DMS 273 (cell line): ENCODE data around the gene LARP6.
"Not testable (repeated sequence)": the region's sequence is repeated elsewhere in the genome, so short reads cannot be mapped to it uniquely, and the experiment has no call there.

ENCODE experiments used
- DNase-seq: peaks from one replicate; lab custom pipeline; 2025; ENCODE audit not compliant: unreplicated experiment; lab: John Stamatoyannopoulos, UW

LARP6 gene

DNA sequence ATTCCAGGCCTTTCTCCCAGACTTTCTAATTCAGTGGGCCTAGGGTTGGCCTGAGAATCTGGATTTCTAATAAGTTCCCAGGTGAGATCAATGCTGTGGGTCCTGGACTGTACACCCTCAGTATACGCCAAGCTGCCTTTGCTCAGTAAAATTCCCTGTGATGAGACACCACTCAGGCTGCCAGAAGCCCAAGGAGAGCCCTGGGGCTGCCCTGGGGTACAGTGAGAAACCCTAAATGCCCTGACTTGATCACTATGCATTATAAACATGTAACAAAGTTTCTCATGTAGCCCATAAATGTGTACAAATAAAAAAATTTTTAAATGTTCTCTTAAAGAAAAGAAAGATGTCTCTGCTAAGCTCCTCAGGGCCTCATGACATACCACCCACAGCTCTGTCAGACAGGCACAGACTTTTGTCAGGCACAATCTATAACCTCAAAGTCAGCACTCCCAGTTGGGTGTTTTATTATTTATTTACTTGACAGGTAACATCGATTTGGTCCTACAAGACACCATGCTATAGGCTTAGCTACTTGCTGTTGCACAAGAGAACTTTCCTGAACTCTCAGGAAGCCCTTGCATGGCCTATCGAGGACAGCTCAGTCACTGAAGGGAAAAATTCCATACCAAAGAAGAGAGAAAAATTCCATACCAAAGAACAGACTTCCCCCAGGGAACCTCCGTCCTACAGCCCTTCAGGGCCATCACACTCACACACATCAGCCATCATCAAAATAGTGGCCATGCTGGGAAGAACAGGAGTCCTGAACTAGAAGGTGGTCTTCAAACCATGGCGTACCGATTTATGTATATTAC lies 22.7 kb downstream of the LARP6 start:
- DNase-seq, result no peak

DNA sequence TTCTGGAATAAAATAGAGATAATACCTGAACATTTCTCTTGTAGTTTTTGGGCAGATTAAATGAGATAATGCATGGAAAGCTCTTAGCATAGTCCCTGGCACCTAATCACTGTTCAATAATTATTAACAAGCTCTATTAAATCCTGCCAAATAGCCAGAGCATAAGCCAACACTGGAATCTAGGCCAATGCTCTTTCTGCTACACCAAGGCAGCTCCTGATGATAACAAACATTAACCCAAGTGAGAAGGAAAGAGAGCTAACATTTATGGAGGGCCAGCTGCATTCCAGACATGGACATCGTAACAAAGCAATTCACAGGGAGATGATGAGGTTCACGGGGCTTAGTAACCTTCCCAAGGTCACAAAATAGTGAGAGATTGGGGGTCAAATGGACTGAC lies 23.3 kb downstream of the LARP6 start:
- no peak for DNase-seq

DNA sequence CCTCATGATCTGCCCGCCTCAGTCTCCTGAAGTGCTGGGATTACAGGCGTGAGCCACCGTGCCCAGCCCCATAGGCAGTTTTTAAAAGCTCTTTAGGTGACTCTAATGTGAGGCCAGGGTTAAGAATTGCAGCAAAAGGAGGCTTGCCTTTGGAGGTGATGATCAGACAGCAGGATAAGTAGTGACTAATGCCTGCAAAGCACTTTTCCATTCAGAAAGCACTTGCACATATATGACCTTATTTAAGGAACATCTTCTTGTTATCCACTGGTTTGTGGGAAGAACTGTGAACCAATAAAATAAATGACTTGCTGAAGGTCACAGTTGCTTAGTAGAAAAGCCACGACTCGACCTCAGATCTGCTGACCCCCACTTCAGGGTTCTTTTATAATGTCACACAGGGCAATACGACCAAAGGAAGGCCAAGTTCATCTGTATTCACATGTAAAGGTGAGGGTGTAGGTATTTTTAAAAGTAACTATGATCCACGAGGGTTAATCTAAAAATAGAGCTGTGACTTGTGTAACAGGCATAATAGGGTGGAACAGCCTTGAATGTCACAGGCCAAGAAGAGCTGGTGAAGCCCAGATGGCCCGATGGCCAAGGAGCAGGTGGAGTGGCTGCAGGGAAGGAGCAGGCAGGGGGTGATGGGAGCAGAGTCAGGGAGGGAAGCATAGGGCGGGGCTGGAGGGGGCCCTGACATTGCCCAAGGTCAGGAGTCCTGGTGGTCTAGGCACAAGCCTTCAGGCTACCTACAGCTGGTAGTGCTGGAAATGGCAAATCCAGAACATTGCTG lies 24.4 kb downstream of the LARP6 start:
- no peak for DNase-seq

DNA sequence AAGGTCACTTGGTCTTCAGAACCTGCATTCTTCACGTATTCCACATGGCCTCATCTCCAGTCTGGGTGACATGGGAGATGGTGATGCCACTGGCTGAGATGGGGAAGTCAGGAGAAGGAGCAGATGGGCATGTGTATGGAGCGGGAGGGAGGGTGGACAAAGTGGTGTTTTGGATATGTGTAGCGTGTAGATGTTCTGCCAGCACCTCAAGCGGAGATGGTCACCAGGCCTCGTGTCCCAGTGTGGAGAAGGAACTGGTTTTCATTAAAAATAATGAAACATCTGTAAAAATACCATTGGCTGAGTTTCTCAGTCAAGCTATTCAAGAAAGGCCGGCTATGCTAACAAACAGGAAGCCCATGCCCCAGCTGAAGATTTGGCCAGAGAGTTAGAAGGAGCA lies 26.2 kb downstream of the LARP6 start:
- no peak for DNase-seq

DNA sequence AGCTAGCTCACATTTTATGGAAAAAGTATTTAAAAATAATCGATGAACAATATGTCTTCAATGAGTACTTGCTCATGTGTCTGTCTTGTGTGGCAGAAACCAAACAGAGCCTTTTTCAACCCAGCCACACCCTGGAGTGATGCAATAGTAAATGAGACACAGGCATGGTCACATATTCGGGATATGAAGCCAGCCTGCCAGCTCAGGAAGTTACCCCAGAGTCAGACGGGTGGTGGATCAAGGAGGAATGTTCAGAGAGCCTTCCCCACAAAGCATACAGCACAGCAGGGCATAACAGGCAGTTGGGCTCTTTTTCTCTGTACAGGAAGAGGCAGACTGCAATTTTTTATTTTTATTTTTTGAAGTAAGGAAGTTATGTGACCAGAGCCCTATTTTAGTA lies 27.3 kb downstream of the LARP6 start:
- no peak for DNase-seq

DNA sequence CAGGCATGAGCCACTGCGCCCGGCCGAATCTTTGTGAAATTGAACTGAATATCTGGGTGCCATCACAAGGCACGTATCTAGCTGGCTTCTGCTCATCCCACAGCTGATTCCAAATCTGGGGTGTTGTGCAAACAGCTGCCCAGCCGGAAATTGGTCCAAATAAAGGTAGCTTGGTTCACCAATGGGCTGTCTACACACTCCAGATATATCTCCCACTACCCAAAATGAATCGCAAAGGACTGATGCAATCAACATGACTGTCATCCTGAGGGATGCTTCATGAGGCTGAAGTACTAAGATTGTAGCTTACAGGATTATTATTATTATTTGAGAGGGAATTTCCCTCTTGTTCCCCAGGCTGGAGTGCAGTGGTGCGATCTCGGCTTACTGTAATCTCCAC lies 28.1 kb downstream of the LARP6 start:
- DNase-seq, result no peak

DNA sequence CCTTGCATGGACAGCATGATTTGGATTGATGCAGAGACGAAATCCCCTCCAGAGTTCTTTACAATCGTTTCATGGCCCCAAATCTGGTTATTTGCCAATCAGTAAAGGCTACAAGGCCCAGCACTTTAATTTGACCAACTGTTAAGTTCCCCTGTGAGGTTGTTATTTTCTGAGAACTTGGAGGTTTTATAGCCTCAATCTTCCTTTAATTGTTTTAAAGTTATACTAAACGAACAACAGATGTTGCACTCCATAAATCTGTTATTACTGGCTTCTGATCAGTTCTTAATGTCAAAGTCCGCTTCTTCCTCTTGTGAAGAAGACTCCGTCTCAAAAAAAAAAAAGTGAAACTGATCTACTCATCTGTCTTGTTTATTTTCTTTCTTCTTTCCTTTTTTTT lies 30.8 kb downstream of the LARP6 start:
- peak; percentile 54 for DNase-seq

DNA sequence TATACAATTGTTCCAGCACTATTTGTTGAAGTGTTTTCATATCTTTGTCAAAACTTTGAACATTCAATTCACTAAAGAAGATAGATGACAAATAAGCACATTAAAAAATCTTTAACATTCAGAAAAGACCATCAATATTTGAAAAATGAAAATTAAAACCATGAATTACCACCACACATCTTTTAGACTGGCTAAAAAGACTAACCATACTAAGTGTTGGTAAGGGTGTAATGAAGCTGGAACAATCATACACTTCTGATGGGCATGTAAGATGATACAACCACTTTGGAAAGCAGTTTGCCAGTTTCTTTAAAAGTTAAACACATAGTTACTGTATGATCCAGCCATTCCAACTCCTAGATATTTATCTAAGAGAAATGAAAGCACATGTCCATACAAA lies 33.7 kb downstream of the LARP6 start:
- DNase-seq, result no peak

DNA sequence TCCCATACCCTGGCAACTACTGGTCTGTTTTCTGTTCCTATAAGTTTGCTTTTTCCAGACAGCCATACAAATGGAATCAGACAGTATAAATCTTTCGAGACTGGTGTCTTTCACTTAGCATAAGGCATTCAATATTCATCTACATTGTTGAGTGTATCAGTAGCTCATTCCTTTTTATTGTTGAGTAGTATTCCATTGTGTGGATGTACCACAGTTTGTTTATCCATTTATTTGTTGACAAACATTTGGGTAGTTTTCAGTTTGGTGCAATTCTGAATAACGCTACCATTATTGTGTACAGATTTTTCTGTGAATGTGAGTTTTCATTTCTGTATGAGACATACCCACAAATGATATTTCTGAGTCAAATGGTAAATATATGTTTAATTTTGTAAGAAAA lies 35.4 kb downstream of the LARP6 start:
- DNase-seq, result no peak

DNA sequence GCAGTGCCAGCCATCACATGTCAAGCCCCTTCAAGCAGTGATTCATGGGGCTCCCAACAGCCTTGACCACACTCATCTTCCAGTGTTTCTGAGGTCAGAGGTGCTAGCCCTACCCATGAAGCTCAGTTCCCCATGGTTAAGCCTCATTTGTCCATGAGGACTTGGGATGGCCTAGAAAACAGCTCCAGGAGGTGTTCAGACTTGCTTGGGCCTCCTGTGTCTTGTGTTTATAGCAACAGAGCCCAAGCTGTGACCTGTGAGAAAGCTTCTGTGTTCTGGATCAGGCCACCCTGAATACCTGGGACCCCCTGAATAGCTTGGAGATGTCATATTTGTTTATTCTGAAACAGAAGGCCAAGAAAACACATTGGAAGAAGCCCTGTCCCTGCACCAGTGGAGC lies 36.7 kb downstream of the LARP6 start:
- no peak for DNase-seq

DNA sequence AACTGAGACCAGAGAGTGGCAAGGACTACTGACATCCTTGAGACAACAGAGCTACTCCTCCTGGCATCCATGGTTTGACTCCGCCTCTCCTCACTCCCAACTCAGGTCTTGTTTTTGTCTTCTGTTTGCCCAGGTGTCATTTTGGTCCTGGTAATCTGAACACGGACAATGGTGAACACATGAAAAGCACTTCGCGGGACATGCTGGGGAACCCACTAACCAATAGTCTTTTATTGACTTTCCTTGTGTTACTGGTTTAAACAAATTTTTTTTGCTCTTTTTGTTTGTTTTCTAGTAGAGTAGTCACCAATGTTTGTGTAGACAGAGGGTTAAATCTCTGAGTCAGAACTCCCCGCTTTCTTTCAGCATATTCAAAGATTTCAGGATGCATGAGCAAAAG lies 38.4 kb downstream of the LARP6 start:
- DNase-seq, result no peak

DNA sequence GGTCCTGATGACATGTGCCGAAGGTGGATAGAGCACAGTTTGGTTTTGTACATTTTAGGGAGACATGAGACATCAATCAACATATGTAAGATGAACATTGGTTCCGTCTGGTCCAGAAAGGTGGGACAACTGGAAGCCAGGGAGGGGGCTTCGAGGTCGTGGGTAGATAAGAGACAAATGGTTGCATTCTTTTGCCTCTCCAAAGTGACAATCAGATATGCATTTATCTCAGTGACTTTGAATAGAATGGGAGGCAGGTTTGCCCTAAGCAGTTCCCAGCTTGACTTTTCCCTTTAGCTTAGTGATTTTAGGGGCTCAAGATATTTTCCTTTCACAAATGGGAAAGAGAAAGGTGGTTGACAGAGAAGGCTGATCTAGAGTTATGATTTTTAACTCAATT lies 38.9 kb downstream of the LARP6 start:
- not testable (repeated sequence) for DNase-seq

DNA sequence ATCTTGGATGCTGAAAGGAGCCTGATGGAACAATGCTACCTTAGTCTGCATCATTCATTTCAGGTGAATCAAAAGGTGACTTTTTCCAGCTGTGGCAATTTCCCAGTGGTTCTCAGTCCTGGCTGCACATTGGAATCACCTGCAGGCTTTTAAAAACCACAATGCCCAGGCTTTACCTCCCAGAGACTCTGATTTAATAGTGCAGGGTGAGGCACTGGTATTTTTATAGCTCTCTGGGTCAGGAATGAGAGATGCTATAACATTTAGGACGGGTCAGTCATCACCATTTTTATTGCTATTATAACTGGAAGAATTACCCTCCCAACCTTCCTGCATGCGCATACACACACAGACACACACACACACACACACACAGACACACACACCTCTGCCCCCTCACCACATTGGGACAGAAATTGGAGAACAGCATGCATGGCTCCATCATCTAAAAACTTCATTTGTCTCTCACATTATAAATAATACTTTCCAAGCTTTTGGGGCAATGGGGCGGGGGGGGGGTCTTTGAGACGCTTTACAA lies 41.1 kb downstream of the LARP6 start:
- no peak for DNase-seq

DNA sequence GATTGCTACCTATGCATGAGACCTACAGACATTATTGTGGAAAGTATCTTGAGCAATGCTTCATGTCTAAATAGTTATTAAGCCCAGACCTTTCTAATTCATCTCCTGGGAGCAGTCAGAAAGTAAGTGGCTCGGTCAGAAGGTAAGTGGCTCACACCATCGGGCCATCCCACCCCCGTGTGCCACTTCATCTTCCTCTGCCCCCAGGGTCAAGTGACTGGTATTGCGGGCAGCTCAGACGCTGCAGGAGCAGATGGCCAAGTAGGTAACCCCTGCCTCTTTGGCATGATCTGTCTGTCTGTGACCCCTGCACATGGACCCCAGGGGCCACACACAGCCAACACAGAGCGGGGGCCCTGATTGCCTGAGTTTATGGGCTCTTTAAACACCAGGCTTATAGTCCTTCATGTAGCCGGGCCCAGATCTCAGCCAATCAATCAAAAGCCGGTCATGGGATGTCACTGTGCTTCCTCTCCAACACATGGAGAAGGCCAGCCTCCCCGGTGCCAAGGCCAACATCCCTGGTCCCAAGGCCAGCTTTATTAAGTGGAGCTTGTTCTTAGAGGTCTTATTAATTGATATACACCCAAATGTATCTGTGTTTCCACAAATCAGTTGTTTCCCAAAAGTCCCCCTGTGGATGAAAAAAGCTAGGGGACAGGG lies 42.9 kb downstream of the LARP6 start:
- no peak for DNase-seq

DNA sequence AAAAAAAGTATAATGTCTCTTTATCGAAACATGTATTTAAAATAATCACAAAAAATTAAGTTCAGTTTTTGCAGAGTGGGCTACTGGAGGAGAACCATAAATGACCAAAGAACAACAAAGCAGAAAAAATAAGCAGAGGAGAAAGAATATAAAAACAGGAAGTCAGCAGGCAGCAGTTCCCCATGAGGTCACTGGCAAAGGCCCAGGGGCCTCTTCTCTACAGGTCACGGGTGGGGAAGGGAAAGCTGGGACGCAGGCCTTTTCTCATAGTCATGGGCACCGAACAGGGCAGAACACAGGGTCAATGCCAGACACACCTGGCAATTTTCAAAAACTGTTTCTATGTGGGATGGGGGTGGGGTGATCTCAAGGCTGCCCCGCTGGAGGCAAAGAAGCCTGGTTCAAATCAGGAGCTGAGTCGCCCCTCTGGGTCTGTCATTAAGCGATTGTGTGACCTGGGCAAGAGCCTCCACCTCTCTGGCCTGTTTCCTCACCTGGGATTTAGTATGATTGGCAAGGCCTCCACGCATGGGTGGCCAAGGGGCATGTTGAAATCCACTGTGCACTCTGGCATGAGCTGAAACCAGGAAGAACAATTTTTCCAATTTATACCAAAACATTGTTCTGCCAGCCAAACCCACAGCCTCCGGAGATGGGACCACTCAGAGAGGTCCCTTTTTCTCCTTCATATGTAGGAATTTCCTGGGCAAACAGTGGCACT lies 46.8 kb downstream of the LARP6 start:
- no peak for DNase-seq

DNA sequence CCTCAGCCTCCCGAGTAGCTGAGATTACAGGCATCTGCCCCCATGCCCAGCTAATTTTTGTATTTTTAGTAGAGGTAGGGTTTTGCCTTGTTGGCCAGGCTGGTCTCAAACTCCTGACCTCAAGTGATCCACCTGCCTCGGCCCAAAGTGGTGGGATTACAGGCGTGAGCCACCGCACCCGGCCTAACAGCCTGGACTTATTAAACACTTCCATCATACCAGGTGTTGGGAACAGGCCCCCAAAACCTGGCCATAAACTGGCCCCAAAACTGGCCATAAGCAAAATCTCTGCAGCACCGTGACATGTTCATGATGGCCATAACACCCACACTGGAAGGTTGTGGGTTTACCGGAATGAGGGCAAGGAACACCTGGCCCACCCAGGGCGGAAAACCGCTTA lies 49.6 kb downstream of the LARP6 start:
- not testable (repeated sequence) for DNase-seq

DNA sequence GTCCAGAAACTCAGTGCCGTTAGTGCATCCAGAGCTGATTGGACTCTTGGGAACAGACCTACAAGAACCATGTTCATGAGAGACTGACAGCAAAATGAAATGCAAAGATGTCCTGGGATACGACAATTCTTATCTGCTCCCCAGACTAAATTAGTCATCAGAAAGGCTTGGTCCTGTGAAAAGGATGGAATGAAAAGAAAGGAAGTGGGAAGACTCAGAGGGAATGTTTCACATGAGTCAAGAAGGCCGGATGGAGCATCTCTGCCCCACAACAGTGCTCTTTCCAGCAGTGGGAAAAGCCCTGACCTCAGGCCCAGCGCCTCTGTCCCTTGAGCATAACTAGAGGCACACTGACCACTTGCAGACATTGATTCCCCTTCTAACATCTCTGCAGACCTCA lies 51.3 kb downstream of the LARP6 start:
- no peak for DNase-seq

DNA sequence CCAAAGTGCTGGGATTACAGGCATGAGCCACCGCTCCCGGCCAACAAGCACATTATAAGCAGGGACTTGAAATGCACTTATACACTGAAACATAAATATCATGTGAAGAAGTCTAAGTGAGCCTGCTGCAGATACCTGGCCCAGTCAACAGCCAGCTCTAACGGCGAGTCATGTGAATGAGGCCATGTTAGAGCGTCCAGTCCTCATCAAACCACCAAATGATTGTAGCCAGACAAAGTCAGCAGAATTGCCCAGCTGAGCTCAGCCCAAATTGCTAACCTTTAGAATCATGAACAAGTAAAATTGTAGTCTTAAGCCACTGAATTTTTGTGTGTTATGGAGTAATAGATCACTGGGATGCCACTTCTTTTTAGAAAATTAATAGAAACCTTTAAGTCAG lies 52.8 kb downstream of the LARP6 start:
- DNase-seq, result no peak

DNA sequence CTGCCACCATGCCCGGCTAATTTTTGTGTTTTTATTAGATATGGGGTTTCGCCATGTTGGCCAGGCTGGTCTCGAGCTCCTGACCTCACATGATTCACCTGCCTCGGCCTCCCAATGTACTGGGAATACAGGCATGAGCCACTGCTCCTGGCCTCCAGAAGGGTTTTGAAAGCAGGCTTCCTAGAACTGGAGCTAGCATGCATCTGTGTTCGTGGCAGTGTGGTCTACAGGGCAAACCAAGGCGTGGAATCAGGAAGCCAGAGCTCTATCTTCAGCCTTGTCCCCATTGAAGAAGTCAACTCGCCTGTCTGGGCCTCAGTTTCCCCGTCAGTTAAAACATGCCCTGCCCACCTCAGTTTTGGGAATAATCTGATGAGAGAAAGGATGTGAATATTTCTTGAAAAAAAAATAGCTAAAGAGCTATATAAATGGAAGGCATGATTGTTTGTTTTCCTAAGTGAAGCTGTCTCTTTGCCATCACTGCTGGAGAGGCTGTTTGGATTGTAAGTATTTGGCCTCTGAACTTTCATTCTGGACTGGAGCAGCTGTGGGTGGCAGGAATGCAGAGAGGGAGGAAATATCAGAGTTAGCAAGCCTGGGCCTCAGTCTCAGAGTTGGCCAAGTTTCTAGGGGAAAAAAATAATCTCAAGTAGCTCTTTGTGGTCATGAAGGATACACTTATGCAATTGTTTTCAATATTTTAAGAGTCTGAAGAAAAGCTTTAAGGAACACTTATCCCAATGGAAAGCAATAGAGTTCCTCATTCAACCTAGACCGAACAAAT lies 54.1 kb downstream of the LARP6 start:
- DNase-seq, result no peak

DNA sequence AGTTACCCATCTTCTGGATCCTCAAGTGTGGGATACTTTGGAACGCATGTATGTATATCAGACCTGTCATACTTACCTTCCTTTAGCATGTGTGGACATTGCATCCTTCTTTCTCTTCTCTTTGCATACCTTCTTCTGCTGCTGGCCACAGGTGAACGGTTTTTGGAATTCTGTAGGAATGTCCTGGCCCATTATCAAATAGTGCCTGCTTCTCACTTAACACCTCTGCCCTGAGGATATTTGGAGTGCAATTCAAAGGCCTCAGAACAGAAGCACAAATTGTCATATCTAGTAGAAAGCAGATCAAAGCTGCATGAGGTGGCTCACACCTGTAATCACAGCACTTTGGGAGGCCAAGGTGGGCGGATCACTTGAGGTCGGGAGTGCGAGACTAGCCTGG lies 56.5 kb downstream of the LARP6 start:
- no peak for DNase-seq
